ENCODE data around the gene XRCC3.

Gene XRCC3

DNA sequence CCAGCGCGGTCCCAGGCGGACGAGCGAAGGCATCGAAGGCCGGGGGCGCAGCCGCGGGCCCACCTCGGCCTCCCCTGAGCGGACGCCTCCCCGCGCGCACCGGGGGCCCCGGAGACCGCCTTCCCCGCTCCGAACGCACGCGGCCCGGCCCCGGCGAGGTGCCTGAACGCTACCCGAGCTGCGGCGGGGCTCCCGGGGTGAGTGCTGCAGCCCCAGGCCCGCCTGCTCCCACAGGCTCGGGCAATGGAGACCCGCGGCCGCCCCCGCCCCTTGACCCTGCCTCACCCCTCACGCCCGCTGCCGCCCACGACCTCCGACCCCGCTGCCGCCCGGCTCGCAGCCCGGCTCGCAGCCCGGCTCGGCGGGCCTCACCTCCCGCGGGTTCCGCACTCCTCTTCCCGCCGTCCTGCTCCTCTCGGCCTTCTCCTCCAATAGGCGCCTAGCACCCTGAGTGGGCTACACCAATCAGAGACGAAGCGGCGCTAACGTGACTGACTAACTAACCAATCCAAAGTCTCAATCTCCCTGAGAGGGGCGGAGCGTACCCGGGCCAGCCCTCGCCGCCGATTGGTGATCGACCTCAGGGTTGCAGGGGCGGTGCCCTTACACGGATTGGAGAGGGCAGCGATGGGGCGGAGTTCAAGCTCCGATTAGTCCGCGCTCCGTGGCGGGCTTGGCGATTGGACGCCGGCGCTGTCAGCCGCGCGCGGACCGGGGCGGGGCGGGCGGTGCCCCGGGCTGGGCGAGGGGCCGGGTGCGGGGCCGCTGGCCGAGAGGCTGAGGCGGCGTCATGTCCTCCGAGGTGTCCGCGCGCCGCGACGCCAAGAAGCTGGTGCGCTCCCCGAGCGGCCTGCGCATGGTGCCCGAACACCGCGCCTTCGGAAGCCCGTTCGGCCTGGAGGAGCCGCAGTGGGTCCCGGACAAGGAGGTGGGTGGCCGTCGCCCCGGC is at the start of gene XRCC3, which contains the start of gene ZFYVE21:
Gene XRCC3, minus strand, starts transcription at position 400 of the 949 bp plus-strand sequence. CDS start 4,364 bp downstream, outside the sequence.
Gene ZFYVE21, plus strand, starts transcription at position 759 of the 949 bp plus-strand sequence. Its CDS starts 32 bp downstream, at position 791.
- TF ChIP-seq, protein P1, sequence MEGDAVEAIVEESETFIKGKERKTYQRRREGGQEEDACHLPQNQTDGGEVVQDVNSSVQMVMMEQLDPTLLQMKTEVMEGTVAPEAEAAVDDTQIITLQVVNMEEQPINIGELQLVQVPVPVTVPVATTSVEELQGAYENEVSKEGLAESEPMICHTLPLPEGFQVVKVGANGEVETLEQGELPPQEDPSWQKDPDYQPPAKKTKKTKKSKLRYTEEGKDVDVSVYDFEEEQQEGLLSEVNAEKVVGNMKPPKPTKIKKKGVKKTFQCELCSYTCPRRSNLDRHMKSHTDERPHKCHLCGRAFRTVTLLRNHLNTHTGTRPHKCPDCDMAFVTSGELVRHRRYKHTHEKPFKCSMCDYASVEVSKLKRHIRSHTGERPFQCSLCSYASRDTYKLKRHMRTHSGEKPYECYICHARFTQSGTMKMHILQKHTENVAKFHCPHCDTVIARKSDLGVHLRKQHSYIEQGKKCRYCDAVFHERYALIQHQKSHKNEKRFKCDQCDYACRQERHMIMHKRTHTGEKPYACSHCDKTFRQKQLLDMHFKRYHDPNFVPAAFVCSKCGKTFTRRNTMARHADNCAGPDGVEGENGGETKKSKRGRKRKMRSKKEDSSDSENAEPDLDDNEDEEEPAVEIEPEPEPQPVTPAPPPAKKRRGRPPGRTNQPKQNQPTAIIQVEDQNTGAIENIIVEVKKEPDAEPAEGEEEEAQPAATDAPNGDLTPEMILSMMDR (IDR thresholded peaks at IDR 0.05; ENCODE audit: control insufficient read depth, extremely low read depth, insufficient read depth) = no peak
- peak within 1 kb of the TSS; percentile 64 for H3K4me3 ChIP-seq (ENCODE audit: low read depth, low read length)
- peak; percentile 98 for DNase-seq (ENCODE audit: low read depth)

DNA sequence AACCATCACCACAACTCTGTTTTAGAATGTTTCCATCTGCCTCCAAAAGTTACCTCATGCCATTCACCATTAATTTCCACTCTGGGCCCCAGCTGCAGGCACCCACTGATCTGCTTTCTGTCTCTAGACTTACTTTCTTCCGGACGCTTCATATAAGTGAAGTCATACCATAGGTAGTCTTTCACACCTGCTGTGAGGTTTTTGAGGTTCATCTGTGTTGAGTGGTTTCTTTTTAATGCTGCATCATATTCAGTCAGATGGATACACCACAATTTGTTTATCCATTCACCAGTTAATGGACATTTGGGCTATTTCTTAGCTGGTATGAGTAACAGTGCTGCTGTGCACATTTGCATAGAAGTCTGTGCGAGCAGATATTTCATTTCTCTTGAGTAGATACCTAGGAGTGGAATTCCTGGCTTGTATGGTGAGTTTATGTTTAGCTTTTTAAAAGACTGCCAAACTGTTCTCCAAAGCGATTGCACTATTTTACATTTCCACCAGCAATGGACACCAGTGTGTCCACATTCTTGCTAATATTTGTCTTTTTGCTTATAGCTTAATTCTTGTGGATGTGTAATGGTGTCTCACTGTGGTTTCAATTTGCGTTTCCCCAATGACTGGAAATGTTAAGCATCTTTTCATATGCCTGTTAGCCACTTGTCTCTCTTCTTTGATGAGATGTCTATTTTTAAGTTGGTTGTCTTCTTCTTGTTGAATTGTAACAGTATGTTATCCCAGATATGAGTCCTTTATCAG is 48.7 kb upstream of the XRCC3 start:
- H3K4me3 ChIP-seq (ENCODE audit: low read depth, low read length) = no peak overlapping the region
- TF ChIP-seq, protein P1 (IDR thresholded peaks at IDR 0.05; ENCODE audit: control insufficient read depth, extremely low read depth, insufficient read depth) = no peak
- DNase-seq (ENCODE audit: low read depth) = no peak

DNA sequence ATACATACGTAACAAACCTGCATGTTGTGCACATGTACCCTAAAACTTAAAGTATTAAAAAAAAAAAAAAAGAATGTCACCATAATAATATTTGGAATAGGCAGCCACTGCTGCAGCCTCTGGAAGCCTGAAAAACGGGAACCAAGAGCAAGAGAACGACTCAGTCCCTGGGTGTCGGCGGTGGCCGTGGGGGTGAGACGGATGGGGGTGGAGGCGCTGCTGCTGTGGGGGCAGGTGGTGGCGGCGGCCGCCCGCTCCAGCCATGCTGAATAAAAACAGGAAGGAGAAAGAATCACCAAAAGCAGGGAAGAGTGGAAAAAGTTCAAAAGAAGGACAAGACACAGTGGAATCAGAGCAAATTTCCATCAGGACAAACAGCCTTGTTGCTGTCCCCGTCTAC is 47.3 kb upstream of the XRCC3 start:
- no peak overlapping the region for H3K4me3 ChIP-seq (ENCODE audit: low read depth, low read length)
- TF ChIP-seq, protein P1 (IDR thresholded peaks at IDR 0.05; ENCODE audit: control insufficient read depth, extremely low read depth, insufficient read depth) = no peak
- no peak for DNase-seq (ENCODE audit: low read depth)

- DNase-seq (ENCODE audit: low read depth) = no peak
- H3K4me3 ChIP-seq (ENCODE audit: low read depth, low read length) = no peak overlapping the region
- TF ChIP-seq, protein P1 (IDR thresholded peaks at IDR 0.05; ENCODE audit: control insufficient read depth, extremely low read depth, insufficient read depth) = no peak
Observed at GRCh38 chr14:103762036-103762435, 46.8 kb upstream of the XRCC3 start.

GRCh38 chr14:103758059-103758776 is 43.0 kb upstream of the XRCC3 start:
- TF ChIP-seq, protein P1 (IDR thresholded peaks at IDR 0.05; ENCODE audit: control insufficient read depth, extremely low read depth, insufficient read depth) = no peak

DNA sequence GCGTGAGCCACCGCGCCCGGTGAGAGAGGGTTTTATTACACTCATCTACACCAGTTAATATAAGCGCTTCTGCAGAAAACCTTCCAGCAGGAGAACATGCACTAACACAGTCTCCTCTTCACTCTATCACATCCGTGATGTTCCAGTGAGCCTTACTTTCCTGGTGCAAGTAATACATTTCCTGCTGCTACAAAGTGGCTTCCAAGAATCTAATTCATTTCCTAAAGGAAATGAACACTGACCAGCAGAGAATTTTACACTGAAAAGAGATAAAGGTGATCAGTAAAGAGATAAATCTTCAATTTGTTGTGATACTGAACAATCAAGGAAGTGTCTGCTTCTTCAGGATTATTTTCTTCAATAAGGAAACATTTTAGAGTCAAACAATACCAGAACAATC is 39.8 kb upstream of the XRCC3 start:
- TF ChIP-seq, protein P1 (IDR thresholded peaks at IDR 0.05; ENCODE audit: control insufficient read depth, extremely low read depth, insufficient read depth) = no peak

More at GRCh38 chr14:103758059-103758776, 43.0 kb upstream of the XRCC3 start:
- DNase-seq (ENCODE audit: low read depth) = no peak
- H3K4me3 ChIP-seq (ENCODE audit: low read depth, low read length) = no peak overlapping the region

More for the DNA sequence above, 39.8 kb upstream of the XRCC3 start:
- no peak overlapping the region for H3K4me3 ChIP-seq (ENCODE audit: low read depth, low read length)
- DNase-seq (ENCODE audit: low read depth) = no peak

Data from LNCaP clone FGC (cell line).